ENCODE data around the gene IFNL3.

DNA sequence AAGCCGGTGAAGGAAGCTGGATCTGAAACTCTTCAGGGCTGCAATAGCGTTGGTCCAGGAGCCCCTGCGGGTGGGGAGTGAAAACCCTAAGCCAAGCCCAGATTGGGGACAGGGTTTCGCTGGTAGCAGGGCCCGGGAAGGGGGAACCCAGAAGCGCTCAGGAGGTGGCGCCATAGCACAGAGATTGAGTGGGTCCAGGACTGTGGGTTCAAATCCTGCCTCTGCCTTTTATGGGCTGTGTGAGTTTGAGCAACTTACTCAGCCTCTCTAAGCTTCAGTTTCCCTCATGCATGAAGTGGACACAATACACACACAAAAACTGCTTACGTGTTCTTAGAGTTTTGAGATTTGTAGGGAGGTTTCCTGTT is 32.4 kb downstream of the IFNL3 start:
- TF ChIP-seq POLR2A (IDR thresholded peaks at IDR 0.05) (no peak), POLR2AphosphoS5 (IDR thresholded peaks at IDR 0.05) (no peak)
